T-helper 1 cell treated with Interleukin-12 subunit alpha and Interleukin-12 subunit beta and Interleukin-4 antibody, amounts not matched to agents 30 ng/mL and 1 ng/mL, for 36 hours (primary cell): ENCODE results near the gene PRCP. TPM values are rescaled to one million over a fixed set of nuclear protein-coding genes. Genes with fewer than 3 reads are reported as not detected.

Experiments used
- intact Hi-C: fragments of 100-400 bp; cut with micrococcal nuclease; formaldehyde crosslinking; loops from one replicate; pipeline ENCODE4 v1.15.1; 2024
- total RNA-seq: library from RNA; stranded (reverse); gene quantifications from 2 replicates; pipeline ENCODE4 v1.2.3, GENCODE V29; 2022

Gene PRCP
- total RNA-seq, 1 donor from 2014 or later, result 27.4 TPM

DNA sequence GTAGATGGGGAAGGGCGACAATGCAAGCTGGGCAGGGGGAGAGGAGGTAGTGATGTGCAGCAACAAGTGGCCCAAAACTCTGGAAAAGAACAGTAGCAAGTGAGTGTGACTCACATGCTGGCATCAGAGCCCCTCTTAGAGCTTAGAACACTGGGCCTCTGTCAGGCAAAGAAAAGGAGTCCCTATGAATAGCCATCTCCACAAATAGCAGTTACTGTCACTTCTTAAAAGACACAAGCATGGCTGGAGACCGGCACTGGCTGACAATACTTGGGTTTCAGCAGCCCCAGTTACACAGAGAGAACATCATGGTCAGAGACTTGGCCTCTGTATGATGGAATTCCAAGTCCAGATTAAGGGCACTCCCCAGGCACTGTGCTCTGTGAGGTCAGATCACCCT is 58.2 kb downstream of the PRCP start:
- intact Hi-C loops, result no loop called here

DNA sequence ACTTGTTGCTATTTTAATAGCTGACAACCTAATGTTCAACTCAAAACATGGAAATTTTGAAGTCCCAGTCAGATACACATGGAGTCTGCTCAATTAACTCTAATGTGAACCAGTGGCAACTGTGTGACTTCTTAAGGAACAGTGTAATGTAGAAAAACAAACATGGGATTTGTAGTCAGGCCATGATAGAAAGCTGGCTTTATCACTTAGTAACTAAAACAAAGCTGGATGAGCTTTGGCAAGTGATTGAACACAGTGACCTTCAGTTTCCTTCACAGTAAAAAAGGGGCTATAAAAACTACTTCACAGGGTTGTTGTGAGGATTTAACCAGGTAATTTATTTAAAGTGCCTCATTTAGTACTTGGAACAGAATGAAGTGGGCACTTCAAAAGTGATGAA is 62.6 kb downstream of the PRCP start:
- intact Hi-C loops, result no loop called here

DNA sequence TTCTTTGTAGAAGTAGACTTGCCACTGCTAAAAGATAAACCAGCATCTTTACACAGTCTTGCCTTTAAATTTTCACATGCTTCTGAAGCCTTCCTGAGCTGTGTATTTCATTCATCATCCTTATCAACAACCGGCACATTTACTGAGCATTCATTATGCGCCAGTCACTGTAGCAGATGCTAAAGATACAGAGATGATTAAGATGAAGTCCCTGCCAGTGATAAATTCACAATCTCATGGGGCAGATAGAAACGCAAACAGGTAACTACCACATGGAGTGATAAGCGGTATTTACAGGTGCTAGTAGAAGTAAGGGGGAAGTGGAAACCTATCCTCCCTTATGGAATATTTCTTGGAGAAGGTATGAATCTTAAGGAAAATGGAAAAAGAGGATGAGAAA is 67.2 kb downstream of the PRCP start:
- intact Hi-C loops, result no loop called here

DNA sequence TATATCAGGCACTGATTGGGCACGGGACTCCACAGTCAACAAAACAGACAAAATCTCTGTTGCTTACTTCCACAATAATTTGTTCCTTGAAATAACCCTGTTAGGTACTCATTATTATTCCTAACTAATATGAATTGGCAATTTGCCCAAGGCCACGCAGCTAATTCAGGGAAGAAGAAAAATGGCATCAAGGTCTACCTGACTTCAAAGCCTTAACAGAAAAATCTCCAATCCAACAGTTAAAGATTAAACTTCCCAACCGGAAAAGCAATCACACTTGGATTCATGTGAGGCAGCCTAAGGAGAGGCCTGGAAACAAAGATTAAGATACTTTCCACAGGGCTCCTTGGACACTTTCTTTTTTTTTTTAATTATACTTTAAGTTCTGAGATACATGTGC is 68.9 kb downstream of the PRCP start:
- intact Hi-C loops, result no loop called here

DNA sequence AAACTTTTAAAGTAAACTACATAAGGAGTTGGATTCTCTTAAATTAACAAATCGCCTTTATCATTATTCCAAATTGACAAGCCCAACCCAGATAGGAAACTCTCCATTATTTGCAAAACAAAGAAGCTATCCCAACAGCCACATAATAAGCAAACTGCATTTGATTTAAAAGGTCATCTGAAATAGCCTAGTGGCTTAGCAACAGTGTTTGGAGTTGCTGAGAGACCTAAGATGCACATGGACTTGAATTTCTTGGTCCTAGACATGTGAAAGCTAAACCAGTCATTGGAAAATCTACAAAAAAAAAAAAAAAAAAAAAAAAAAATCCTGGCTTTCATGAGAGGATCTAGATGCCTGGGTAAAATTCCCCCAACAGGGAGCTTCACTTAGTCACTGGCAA is 69.5 kb downstream of the PRCP start:
- intact Hi-C loops, result no loop called here

DNA sequence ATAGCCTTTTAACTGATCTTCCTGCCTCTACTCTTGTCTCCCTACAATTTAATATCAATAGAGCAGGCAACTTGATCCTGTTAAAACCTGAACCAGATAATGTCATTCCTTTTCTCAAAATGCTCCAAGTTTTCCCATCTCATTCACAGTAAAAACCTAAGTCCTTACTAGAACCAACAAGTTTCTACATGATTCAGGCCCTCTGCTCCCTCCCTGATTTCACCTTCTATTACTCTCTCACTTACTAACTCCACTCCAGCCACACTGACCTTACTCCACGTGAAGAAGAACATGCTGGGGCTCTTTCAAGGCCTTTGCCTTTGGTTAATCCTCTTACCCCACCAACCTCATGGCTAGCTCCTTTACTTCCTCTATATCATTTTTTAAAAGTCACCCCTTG is 71.1 kb downstream of the PRCP start:
- intact Hi-C loops, result loop anchor here (5.0 kb wide), 1 partner anchor 72 kb away; no protein-coding TSS in a partner anchor

DNA sequence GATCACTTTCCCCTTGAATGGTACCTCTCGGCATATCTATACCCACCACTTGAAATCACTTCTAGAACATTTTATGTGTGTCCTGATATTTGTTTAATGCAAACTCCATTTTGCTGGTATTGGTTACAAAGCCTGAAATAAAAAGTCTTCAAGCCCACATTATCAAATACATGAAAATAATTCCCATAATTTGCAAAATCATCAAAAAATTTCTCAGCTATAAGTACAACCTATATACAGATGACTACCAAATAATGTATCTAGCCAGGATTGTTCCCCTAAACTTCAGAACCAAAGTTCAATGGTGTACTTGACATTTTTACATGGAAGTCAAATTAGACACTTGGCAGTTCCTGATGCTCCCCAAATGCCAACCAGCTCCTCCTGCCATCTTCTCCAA is 71.8 kb downstream of the PRCP start:
- intact Hi-C loops, result loop anchor here (5.0 kb wide), 1 partner anchor 71 kb away; no protein-coding TSS in a partner anchor

DNA sequence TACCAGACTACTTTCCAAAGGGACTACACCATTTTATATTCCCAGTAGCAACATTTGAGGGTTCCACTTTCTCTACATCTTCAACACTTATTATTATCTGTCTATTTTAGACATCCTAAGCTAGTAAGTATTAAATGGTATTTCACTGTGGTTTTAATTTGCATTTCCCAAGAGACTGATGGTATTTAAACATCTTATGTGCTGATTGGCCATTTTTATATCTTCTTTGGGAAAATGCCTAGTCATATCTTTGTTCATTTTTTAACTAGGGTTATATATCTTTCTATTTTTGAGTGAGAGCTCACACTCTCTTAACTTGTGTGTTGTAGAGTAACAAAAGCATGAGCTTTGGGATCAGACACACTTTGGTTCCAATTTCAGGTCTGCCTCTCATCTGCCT is 73.7 kb downstream of the PRCP start:
- intact Hi-C loops, result loop anchor here (5.0 kb wide), 1 partner anchor 69 kb away; no protein-coding TSS in a partner anchor

DNA sequence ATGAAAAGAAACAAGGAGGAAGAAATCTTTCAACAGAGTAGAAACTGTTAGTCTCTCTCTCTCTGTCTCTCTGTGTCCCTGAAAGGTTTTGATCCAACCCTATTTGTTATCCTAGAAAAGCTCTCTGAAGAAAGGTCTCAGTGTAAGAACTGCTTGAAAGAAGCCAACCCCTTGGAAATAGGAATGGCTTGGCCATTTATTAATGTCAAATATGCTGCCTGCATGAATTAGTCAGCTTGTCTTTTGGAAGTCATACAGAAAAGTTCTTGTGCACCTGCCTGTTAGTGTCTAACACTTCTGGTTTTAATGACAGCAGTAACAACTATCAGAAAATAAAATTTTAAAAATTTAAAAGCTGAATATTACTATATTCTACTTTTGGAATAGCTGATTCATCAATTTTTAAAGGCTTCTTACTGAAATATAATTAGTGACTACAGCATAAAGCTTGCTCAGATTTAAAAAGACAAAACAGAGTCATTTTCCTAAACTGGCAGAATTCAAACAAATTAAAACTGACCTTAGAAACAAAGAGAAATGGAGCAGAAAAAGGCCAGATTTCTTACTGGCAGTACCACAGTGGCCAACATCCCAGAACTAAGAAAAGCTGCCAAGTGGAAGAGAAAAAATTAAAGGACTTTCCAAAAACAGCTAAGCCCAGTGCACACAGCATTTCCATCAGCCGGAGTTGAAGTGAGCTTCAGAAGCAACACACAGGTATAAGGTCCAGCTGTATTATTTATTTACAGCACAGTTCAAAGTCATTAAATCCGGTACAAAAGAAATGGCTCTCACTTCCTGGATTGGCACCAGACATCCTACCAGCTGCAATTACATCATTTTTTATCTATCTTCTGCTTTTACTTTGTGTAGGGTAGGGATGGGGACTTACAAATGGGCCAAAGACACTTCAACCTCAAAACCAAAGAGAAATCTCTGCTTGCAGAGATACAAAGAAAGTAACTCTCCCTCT is 76.3 kb downstream of the PRCP start:
- intact Hi-C loops, result no loop called here

DNA sequence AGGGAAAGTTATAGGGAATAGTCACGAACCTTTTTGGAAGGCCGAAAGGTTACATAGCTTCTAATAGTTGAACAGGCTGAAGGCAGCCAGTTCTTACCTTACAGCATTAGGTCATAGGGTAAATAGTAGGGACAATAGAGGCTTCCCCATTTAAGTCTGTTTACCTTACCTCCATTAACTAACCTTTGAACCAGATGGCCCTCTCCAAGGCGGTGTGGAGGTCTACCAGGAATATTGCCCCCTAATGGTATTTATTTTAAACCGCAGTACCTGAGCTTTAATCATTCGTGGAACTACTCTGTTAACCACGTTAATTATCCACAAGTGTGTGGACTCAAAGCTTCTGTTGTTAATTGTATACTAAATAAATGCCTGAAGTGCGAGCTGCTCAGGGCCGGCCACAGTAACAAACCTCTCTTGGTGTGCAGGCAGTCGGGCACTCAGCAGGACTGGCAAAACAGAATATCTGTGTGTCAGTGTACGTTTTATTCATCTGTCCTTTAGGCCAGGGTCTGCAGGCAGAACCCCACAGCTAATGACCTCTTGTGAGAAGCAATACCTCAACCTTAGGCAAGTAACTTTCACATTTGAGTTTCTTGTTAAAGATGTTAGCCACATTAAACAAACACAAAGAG is 81.7 kb downstream of the PRCP start:
- intact Hi-C loops, result no loop called here

DNA sequence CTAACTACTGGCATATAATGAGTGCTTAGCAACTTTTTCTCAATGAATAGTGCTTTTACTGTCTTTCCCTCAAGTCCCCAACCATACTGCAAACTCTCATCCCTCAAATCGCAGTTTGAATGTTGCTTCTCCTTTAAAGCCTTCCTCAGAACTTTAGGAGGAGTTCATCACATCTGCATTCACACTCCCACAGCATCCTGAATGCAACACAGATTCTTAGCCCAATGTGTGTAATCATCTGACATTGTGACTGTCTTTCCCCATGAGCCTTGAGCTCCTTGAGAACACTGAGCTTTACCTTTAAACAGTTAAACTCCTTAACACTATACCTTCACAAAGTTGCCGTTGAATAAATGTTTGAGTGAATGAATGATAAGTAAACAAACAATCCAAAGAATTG is 84.8 kb downstream of the PRCP start:
- intact Hi-C loops, result no loop called here

DNA sequence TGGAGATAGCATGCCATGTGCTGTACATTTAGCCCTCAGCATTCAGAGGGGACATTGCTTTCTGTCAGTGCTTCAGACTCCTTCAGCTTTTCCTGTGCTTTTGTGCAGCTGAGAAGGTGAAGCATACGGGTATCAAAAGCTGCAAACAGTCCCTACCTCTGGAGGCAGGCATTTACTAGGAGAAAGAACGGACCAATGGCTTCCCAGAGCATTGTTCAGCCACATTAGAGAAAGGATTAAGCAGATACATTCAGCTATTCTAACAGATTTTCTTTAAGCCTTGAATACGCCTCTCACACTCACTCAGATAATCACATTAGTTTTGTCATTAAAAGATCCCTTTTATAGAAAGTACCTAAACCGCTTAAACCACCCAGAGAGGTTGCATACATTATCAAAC is 85.9 kb downstream of the PRCP start:
- intact Hi-C loops, result no loop called here

DNA sequence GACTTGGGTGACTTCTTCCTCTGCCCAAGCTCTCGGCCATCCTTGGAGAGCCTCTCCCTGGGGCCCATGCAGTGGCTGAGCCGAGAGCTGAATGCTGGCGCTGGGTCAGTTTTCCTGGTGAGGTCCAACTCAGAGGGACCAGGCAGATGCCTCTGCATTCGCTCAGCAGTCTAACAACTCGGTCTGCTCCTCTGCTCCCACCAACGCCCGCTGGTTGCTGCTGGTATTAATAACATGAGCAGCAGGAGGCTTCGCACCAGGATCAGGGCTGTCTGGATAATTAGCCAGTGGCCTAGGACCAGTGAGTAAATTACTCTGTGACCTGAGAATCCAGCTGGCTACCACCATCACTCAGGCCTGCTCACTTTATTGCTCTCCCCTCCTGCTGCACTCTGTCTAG is 88.9 kb downstream of the PRCP start:
- intact Hi-C loops, result no loop called here

DNA sequence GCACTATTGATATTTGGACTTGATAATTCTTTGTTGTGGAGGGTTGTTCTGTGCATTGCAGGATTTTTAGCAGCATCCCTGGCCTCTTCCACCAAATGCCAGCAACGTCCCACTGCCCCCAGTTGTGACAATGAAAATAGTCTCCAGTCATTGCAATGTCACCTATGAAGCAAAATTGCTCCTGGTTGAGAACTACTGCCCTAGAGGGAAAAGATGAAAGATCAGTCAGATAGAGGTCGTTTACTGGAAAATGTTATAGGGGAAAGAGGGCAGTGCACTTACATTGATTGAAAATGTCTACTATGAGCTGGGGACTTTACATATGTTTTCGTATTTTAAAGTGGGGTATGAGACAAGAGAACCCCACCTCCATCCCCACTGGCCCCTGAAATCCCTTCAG is 89.5 kb downstream of the PRCP start:
- intact Hi-C loops, result no loop called here

DNA sequence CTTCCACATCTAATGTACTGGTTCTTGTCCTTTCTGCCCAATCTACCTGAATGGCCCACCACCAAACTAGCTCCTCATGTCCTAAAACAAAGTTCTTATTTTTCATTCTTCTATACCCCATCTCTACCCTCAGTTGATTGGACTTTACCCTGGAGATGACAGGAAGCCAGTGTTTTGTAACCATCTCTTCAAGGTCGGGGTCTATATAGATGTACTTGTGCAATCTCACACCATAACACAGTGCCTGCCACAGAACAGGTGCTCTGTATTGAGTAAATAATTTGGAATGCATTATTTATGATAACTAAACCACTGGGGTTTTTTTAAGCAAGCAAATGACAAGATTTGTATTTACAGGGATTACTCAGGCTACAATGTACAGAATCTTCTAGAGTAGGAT is 89.9 kb downstream of the PRCP start:
- intact Hi-C loops, result no loop called here

DNA sequence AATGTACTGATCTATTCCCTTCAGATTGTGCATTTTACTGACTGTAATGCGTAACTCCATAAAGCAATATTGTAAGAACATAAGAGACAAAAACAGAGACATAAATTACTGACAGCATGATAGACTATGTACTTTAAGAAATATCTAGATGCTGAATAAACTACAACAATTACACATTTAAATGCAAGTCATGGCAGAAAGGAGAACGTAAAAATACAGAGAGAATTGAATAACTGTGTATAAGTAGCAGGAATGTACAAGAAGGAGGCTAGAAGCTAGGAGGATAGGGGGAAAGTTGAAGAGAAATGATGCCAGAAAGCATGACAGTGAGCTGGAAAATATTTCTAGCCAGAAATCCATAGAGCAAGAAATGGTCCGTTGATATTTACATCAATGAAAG is 92.6 kb downstream of the PRCP start:
- intact Hi-C loops, result no loop called here

DNA sequence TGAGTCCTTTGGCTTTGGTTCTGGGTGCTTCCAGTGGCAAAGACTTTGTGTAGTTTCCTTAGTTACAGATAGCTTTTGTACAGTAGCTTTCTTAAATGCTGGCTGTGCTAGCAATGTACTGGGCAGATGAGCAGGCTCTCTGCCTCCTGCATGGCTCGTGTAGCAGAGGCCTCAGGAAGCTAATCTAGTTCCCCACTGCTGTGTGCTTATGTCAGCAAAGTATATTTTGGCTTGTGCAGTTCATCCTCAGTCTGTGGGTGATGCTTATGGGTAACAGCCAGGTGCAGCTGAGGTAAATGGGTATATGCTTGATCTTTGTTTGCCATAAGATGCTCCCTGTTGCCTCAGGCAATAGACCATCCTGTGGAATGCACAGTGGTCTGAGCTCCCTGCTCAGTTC is 97.5 kb downstream of the PRCP start:
- intact Hi-C loops, result no loop called here

DNA sequence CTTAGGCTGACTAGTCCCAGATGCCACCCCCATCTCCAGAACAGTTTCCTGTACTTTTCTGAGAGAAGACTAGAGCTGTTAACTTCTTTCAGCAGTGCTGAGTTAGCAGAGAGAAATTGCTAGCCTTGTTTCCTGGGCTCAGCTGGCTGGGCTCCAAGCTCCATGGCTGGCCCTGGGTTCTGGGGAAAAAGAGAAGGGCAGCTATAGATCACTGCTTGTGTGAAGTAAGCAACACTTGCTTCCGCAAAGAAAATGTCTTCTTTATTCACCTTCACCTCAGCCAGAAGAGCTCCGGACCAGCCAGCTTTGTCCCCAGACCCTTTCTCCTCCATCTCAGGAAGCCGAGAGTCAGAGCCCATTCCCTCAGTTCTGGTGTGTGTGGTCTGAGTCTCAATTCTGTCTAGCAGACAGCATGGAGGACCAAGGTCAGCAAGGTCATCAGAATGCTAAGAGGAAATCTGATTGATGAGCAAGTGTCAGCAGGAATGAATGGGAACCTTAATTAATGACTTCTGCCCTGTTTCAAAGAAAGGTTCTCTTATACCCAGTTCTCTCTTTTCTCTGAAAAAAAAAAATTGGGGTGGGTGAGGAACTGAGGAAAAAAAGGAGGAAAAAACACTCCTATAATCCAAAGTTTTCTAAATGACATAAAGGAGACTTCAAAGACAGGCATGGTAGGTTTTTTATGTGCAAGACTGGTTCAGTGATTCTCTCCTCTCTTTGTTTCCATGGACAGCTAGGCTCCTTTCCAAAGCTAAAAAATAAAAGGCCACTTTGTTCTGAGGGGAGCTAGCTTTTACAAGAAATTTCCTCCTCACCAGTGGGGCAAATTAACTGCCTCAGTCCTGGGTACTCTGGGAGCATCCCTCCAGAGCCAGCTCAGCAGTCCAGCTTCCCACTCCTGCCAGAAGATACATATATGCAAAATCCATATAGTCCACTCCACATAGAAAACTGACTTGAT is 103.0 kb downstream of the PRCP start:
- intact Hi-C loops, result no loop called here

DNA sequence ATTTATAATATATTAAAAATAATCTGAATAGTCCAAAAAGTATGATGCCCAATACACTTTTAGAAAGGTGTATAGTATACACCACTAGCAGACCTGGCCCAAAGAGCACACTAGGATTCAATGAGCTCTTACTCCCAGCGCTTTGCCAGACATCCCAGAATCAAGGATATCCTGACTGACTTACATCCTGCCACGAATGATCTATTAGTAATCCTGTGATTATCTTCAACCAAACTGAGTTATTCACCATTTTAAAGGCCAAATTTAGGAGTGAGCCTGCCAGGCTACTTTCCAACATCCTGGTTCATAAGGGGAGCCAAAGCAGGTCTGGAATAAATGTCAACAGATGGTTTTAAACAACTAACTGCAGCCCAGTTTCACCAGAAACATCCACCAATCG is 105.7 kb downstream of the PRCP start:
- intact Hi-C loops, result no loop called here

DNA sequence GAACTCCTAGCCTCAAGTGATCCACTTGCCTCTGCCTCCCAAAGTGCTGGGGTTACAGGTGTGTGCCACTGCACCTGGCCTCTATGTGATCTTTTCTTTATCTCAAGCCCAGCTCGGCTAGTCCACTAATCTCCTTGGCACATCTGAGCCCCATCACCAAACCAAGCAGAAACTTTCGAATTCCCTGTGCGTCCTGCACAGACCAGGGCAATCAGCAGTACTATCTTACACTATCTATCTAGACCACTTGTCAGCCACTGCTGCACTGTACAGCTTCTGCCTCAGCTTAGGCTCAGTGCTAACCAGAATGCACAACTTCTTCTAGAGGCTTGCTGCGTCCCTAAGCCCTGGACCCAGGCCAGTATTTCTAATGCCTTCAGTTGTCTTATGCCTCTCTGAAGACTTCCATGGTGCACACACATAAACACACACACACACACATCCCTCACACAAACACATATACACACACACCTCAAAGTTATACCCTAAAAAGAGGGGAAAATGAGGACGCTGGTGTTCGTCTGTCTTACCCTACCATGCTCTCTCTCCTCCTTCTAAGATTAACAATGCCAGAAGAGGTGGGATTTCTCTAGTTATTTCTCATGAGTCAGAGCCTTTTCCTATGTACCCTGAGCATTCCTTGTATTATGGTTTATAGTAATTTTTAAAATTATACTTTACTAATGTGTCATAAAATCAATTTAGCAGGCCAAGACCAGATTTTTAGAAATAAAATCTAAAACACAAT is 107.2 kb downstream of the PRCP start:
- intact Hi-C loops, result no loop called here

DNA sequence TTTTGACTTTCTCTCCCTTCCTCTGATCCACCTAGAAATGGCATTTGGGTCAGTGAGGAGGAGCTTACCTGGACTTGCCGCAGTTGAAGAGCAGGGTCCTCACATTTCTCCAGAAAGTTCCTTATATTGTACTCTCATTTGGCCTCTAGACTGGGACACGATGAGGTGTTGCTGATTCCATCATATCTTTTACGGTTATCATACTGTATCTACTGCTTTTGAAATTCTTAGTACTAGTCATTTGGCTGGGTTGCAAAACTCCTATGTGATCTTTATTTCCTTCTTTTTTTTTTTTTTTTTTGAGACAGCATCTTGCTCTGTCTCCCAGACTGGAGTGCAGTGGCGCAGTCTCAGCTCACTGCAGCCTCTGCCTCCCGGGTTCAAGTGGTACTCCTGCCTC is 107.9 kb downstream of the PRCP start:
- intact Hi-C loops, result no loop called here
